ENCODE measurements around the gene C16orf95.

C16orf95 gene

DNA sequence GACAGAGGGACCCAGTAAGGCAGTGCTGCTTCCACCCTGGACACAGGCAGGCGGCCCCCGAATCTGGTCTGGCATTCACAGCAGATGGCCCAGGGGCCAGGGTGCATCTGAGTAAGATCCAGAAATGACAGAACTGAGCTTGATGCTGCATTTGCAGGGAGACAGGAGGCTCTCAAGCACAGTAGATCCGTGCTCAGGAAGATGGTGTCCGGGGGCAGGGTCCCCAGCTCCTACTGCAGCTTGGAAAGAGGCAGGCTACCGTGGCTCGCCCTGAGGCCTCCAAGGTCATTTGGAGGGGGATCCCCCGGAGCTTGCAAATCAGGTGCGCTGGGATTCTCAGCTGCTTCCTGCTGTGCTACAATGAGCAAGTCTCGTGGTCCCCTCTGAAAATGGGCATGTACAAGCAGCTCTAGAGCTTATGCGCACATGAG lies 2.2 kb downstream of the C16orf95 start:
- DNase-seq (ENCODE audit: low read depth): no peak

DNA sequence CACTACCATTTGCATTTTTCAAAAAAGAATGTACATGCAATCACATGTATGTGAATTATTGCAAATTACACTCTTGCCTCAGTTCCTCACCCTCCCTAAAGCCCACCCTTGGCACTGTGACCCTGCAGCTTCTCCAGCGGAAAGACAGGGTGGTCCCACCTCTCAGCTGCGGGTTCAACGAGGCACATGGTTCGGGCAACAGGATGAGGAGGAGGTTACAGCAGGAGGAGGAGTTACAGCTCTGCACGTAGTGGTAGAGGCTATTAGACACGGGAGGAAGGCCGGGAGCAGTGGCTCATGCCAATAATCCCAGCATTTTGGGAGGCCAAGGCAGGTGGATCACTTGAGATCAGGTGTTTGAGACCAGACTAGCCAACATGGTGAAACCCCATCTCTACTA lies 5.2 kb downstream of the C16orf95 start:
- no peak for DNase-seq (ENCODE audit: low read depth)

- DNase-seq (ENCODE audit: low read depth): no peak
Observed at GRCh38 chr16:87311387-87311786, 5.8 kb downstream of the C16orf95 start.

- no peak for DNase-seq (ENCODE audit: low read depth)
Observed at GRCh38 chr16:87310610-87311009, 6.6 kb downstream of the C16orf95 start.

DNA sequence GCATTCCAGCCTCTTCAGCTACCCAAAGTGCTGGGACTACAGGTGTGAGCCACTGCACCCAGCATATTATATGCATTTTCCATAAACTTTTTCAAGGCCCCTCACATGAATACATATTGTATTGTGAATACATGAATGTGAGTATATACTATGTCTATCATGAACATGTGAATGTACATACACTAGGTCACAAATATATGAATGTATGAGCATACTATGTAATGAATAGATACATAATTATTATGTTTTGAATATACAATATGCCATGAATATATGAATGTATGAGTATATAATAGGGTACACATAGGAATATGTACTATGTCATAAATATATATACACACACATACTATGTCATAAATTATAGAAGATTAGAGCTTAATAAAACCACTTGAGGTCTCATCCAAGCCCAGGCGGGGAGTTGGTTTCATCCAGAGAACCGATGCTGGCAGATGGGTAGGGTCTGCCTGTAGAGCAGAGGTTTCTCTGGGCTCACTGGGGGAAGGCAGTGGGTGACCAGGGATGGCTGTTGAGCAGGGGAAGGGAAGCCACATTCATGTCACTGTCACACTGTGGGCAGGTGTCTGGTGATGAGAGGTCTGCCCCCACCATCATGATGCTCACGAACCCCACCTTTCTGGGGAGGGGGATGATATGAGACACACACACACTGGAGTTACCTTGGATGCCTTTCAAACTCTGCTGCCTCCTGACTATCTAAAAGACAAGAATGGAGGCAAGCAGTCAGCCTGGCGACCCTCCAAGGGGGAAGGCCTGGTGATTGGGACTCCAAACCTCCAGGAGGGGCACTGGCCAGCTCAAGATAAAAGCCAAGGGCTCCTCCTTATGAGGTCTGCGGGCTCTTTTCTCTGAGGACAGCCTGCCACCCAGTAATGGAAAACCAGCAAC lies 7.3 kb downstream of the C16orf95 start:
- DNase-seq (ENCODE audit: low read depth): no peak

- no peak for DNase-seq (ENCODE audit: low read depth)
Observed at GRCh38 chr16:87308826-87309225, 8.4 kb downstream of the C16orf95 start.

DNA sequence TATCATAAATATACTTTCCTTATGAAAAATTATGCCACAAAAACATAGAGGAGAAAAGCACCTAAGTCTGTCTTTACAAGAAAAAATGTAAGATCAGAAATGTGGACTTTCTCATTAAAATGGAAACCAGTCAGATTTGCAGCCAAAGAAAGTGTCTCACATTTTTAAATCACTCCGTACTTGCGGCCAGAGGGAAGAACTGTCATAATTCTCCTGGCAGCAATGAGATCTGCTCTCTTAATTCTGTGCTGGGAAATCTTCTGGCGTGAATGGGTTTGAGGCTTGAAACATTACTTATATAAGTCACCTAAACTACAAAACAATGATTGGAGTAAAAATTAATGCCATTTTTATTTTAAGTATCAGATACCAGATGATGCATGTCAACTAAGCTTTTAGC lies 10.7 kb downstream of the C16orf95 start:
- no peak for DNase-seq (ENCODE audit: low read depth)

- DNase-seq (ENCODE audit: low read depth): peak; percentile 45
Observed at GRCh38 chr16:87305505-87306391, 11.4 kb downstream of the C16orf95 start.

GRCh38 chr16:87304951-87305350 lies 12.2 kb downstream of the C16orf95 start:
- DNase-seq (ENCODE audit: low read depth): no peak

GRCh38 chr16:87303962-87304521 lies 13.2 kb downstream of the C16orf95 start:
- no peak for DNase-seq (ENCODE audit: low read depth)

- no peak for DNase-seq (ENCODE audit: low read depth)
Observed at GRCh38 chr16:87303431-87303930, 13.7 kb downstream of the C16orf95 start.

DNA sequence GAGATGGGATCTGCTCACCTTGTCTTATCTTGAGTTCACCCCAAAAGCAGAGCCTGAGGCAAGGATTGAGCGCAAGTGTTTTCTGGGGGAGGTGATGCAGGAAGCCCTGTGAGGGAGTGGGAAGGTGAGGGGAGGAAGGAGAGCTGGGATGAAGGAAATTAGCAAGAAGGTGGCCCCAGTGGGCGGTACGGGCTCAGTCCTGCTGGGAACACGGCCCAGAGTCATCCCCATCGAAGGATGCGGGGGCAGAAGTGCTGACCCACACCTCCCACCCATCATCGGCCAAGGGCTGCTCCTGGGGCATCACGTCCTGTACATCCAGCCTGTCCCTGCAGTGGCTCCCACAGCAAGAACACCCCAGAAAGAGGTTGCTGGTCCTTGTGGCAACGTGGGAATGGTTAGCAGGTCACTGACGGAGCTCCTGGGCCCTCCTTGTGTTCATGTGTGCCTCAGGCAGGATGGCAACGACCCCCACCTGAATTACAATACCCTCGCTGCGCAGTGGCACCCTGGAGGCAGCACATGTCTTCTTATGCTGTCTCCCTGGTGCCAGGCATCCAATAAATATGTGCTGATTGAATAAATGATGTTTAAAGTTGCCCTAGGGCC lies 18.2 kb downstream of the C16orf95 start:
- DNase-seq (ENCODE audit: low read depth): no peak

DNA sequence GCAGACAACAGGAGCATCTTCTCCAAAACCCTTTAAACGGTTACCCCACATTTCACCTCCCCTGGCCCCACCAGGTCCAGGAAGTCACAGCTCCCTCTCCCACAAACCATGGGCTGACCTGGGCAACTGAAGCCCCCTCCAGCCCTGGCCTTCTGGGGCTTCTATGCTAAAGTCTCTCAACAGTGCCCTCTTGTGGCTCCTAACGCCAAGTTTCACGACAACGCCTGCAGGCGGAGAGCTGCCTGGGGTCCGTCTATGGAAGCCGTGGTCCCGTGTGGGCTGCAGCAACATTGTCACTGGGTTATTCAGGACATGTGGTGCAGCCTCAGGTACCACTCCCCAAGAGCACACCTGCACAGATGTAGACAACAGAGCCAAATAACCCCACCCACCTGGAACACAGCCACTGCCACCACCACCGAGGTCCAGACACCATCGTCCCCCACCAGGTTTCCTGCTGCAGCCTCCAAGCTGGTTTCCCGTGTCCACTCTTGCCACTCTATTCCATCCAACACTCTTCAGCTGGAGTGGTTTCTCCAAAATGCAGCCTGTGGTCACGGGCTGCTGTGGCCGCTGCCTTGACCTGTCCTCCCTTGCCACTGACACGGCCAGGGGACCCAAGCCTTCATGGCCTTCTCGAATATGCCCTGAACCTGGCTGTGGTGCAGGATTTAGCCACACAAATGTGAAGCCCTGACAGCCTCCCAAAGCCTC lies 19.1 kb downstream of the C16orf95 start:
- no peak for DNase-seq (ENCODE audit: low read depth)

GRCh38 chr16:87297407-87297806 lies 19.8 kb downstream of the C16orf95 start:
- DNase-seq (ENCODE audit: low read depth): no peak

DNA sequence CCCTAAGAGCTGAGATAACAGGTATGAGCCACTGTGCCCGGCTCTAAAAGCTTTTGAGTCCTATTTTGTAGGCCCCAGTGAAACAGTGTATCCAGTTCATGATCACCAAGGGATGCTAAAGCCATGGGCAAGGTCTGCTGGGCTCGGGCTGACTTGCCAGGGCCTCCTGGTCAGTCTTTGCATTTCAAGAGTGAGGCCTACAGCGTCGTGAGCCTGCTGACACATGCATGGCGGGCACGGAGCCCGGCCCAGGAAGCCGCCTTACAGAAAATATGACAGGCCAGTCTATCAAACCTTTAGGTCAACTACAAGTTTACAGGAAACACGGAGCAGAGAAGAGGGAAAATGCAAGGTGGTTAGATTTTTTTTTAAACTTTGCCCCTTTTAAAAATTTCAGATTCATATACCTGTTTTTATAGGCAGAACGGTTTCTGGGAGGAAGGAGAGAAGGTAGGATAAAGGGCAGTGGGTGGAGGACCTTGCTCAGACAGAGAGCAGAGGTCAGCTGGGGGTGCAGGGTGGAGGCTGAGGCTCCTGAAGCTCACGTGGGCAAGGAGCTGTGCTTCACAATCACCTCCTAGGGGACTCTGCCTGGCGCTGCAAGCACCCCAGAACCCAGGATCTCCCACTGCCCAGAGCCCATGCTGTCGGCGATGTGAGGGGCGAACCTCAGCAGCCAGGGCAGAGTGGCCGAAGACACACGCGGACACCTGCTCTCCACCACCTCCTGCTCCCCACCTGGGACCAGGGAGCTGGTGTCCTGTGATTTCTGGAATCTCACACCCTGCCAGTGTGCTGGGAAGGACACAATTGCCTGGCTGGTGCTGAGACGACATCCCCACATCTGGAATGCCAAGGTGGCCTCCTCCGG lies 21.3 kb downstream of the C16orf95 start:
- no peak for DNase-seq (ENCODE audit: low read depth)

- no peak for DNase-seq (ENCODE audit: low read depth)
Observed at GRCh38 chr16:87295259-87295658, 21.9 kb downstream of the C16orf95 start.

- DNase-seq (ENCODE audit: low read depth): no peak
Observed at GRCh38 chr16:87293990-87294389, 23.2 kb downstream of the C16orf95 start.

DNA sequence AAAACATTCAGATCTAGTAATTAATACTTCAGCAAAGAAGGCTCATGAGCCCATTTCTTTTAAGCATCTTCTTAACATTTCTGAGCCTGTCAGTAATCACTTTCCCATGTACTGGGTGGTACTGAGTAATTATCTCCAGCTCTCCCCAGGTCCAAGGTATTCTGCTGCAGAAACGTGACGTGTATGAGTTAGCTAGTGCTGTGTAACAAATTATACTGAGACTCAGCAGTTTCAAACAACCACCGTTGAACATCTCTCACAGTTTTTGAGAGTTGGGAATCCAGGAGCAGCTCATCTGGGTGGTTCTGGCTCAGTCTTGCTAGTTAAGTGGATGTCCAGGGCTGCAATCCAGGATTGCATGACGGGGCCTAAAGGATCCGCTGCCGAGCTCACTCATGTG lies 25.2 kb downstream of the C16orf95 start:
- DNase-seq (ENCODE audit: low read depth): no peak

GRCh38 chr16:87288753-87289362 lies 28.3 kb downstream of the C16orf95 start:
- peak; percentile 66 for DNase-seq (ENCODE audit: low read depth)

Measured in GM04503 (cell line).